Heart left ventricle (tissue), 16 donors: ENCODE data around the gene HSD3B2. TPM values are rescaled to one million over a fixed set of nuclear protein-coding genes. Genes with fewer than 3 reads are reported as not detected.

Experiments
- ATAC-seq, 4 donors: fragments of 200-7000 bp; cut with Tn5 transposase; one replicate each; pipeline ENCODE4 v1.9.1; 2020 to 2022; ENCODE audit warnings: moderate library complexity in 4 of 4, mild to moderate bottlenecking in 3 of 4, moderate number of reproducible peaks in 1 of 4
- DNase-seq, 5 donors: peaks; one replicate each; pipeline ENCODE4 v3.0.0-alpha.2; 2020
- H3K27ac ChIP-seq, 12 donors: fragments of 200-600 bp; sonication (generic) in 4 of 12; one replicate each; pipeline versions ENCODE4 v1.5.0 to v1.8.0; 2016 to 2022; ENCODE audit warnings: mild to moderate bottlenecking in 2 of 12
- H3K27me3 ChIP-seq, 9 donors: fragments of 200-600 bp; sonication (generic) in 2 of 9; one replicate each; pipeline versions ENCODE4 v1.5.1 to v1.8.0; 2016 to 2022; ENCODE audit warnings: mild to moderate bottlenecking in 3 of 9
- H3K36me3 ChIP-seq, 9 donors: fragments of 200-600 bp; sonication (generic) in 2 of 9; one replicate each; pipeline versions ENCODE4 v1.5.0 to v1.8.0; 2018 to 2022; ENCODE audit warnings: mild to moderate bottlenecking in 2 of 9
- H3K4me1 ChIP-seq, 12 donors: fragments of 200-600 bp; sonication (generic) in 4 of 12; one replicate each; pipeline versions ENCODE4 v1.5.0 to v1.8.0; 2016 to 2022; ENCODE audit warnings: mild to moderate bottlenecking in 3 of 12
- H3K4me3 ChIP-seq, 12 donors: fragments of 200-600 bp; sonication (generic) in 4 of 12; one replicate each; pipeline versions ENCODE4 v1.5.0 to v1.8.0; 2017 to 2022; ENCODE audit warnings: mild to moderate bottlenecking in 9 of 12, moderate library complexity in 4 of 12
- H3K9me3 ChIP-seq, 12 donors: fragments of 200-600 bp; sonication (generic) in 4 of 12; one replicate each; pipeline versions ENCODE4 v1.5.0 to v1.8.0; 2016 to 2022; ENCODE audit warnings: mild to moderate bottlenecking in 1 of 12
- POLR2A ChIP-seq, 2 donors: fragments of 450-650 bp; IDR thresholded peaks; one replicate each; pipeline ENCODE4 v1.6.1; 2017; ENCODE audit warnings: antibody characterized with exemption in 2 of 2, mild to moderate bottlenecking in 2 of 2, moderate library complexity in 2 of 2
- WGBS, 4 donors: extraction: QIAGEN DNeasy Blood & Tissue Kit in 2 of 4; methylation state at CpG; one replicate each; pipeline versions ENCODE4 v1.1.5 to v1.1.7; 2013 to 2018; 5-methylcytosine and 5-hydroxymethylcytosine counted together
- intact Hi-C, 10 donors: fragments of 100-400 bp; cut with DNase I; formaldehyde crosslinking; loops; one replicate each; pipeline versions ENCODE4 v1.11.1 to v1.14.2; 2022
- polyA plus RNA-seq, 2 donors: library from polyadenylated mRNA; stranded (reverse); fragments of 200-250 nt; gene quantifications; one replicate each; pipeline ENCODE4 v1.2.3, GENCODE V29; 2013
- total RNA-seq, 9 donors: library from RNA; depleted of rRNA in 2 of 9; stranded (reverse); fragments of >200 nt in 2 of 9; fragmentation: NEBNext Ultra II Directional in 3 of 9; extraction: Animal tissue kit (Norgen Biotek cat#: 25700) in 3 of 9; gene quantifications; one replicate each; pipeline versions ENCODE4 v1.1.0 to v1.2.4, GENCODE V29; 2016 to 2023
- TF ChIP-seq, protein P1 (sequence below), 12 donors: fragments of 200-600 bp; sonication (generic) in 4 of 12; IDR thresholded peaks; one replicate each; pipeline versions ENCODE4 v1.5.0 to v1.8.0; 2018 to 2022; ENCODE audit warnings: antibody characterized with exemption in 12 of 12, mild to moderate bottlenecking in 5 of 12
- donor health status: ischemic (EF 13 %, LVEDD 7.1; RV severe dilation, severe dysfunction).
- donor health status: healthy with polysubstance abuse.
- donor health status: DM: no; HTN: yes; CAD: no.
- donor health status: DM: no; HTN: no; CAD: no.
- donor health status: ischemic (EF 25% LVEDD 6.9; RV normal size, moderate dysfunction).
- donor health status: ischemic (EF 25% LVEDD 5.7; RV mildly dilated, moderate dysfunction).
- donor health status: healthy.
- donor health status: DM: yes; HTN: yes; CAD: no.
- donor health status: ischemic (EF 35%, LVEDD 5.7; RV mildly dilated, moderate dysfunction).
- donor health status: nonischemic (EF 11% LVEDD 7.7; RV severe dilation, severe dysfunction).
- donor health status: DM: yes; HTN: yes; CAD: no.
- donor health status: PGD.
- donor health status: ischemic (EF 29% LVEDD 5.4; RV normal size, mild dysfunction).
- donor health status: nonischemic (EF 23%, LVEDD 6.1; RV moderate dilation, normal function).

The HSD3B2 gene
- total and polyA plus RNA-seq, 11 donors: not detected

- H3K4me1 ChIP-seq: no peaks in the 10 kb centered on the region
- intact Hi-C loops: loop anchor here in 1 of 10 donors (10.0 kb wide), 1 partner anchor 193 kb away; no protein-coding TSS in a partner anchor
Measured at GRCh38 chr1:119471566-119471965, 56.6 kb downstream of the HSD3B2 start.

DNA sequence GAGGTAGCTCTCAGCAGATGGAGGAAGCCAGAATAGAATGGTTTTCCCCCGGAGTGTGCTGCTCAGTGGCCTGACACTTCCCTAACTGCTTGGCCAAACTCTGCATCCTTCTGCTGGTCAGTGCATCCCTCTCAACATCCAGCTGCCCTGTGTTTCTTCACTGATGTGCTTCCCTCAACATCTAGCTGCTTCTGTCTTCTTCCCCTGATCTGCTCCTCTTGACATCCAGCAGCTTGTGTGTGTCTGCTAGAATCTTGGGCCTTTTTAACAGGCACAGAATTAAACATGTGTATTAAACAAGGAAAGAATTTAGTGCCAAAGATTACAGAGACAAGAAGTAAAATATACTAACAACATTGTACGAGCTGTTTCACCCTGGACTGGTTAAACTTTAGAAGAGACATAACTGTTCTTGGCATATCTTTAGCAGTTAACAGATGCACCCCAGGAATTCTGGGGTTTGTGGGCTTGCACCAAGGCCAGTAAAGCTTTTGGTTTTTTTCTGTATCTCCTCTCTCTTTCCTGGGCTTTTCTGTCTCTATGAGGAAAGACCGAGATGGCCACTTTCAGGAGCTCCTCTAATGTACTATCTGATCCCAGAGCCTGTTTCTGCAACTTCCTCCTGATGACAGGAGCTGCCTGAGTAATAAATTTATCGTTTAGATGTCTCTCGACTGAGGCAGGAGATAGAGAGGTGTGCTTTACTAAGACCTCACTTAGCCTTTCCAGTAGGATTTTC lies 57.3 kb downstream of the HSD3B2 start:
- intact Hi-C loops: loop anchor here in 1 of 10 donors (10.0 kb wide), 1 partner anchor 193 kb away; no protein-coding TSS in a partner anchor
- Histone ChIP-seq H3K36me3 (no peaks in the 10 kb centered on the region), H3K4me1 (no peaks in the 10 kb centered on the region), H3K4me3 (no peak overlapping the region), H3K27ac (no peak overlapping the region), H3K9me3 (no peaks in the 10 kb centered on the region), H3K27me3 (no peaks in the 10 kb centered on the region)
- 41 to 56% (median 43%) methylated on average over 5 of the region's 5 CpGs for WGBS, 4 donors
- TF ChIP-seq, protein P1, sequence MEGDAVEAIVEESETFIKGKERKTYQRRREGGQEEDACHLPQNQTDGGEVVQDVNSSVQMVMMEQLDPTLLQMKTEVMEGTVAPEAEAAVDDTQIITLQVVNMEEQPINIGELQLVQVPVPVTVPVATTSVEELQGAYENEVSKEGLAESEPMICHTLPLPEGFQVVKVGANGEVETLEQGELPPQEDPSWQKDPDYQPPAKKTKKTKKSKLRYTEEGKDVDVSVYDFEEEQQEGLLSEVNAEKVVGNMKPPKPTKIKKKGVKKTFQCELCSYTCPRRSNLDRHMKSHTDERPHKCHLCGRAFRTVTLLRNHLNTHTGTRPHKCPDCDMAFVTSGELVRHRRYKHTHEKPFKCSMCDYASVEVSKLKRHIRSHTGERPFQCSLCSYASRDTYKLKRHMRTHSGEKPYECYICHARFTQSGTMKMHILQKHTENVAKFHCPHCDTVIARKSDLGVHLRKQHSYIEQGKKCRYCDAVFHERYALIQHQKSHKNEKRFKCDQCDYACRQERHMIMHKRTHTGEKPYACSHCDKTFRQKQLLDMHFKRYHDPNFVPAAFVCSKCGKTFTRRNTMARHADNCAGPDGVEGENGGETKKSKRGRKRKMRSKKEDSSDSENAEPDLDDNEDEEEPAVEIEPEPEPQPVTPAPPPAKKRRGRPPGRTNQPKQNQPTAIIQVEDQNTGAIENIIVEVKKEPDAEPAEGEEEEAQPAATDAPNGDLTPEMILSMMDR (IDR thresholded peaks at IDR 0.05): no peak
- TF ChIP-seq POLR2A (IDR thresholded peaks at IDR 0.05): no peak
- ATAC-seq (no peak), DNase-seq (no peak)

More at GRCh38 chr1:119471566-119471965, 56.6 kb downstream of the HSD3B2 start:
- Histone ChIP-seq H3K9me3 (no peaks in the 10 kb centered on the region), H3K36me3 (no peaks in the 10 kb centered on the region), H3K4me3 (no peak overlapping the region), H3K27me3 (no peaks in the 10 kb centered on the region), H3K27ac (no peak overlapping the region)
- ATAC-seq (no peak), DNase-seq (no peak)
- TF ChIP-seq POLR2A (IDR thresholded peaks at IDR 0.05): no peak
- TF ChIP-seq, protein P1 (IDR thresholded peaks at IDR 0.05): no peak
- 77 to 90% (median 86%) methylated on average over 5 of the region's 5 CpGs for WGBS, 4 donors

Other genes with a start within 250 kb of the HSD3B2 start
- gene HAO2, start 46.4 kb upstream of the HSD3B2 start, total RNA-seq: not detected
- gene HAO2, start 46.4 kb upstream of the HSD3B2 start, polyA plus RNA-seq: not detected
- gene HSD3B1, start 92.1 kb downstream of the HSD3B2 start, total RNA-seq: not detected
- not detected for gene HSD3B1, start 92.1 kb downstream of the HSD3B2 start, polyA plus RNA-seq
- gene ZNF697, start 233.1 kb downstream of the HSD3B2 start, total RNA-seq: 10 to 100 TPM in 6 of 9 donors, 1 to 10 TPM in 3; 7.8 to 14.0 (median 10.9) TPM
- gene ZNF697, start 233.1 kb downstream of the HSD3B2 start, polyA plus RNA-seq: 1 to 10 TPM; 2.8 to 6.9 TPM